Measurements from ENCODE around the gene OGA.

GRCh38 chr10:101845893-101846292 lies 27.6 kb upstream of the OGA start:
- no peak for TF ChIP-seq GATA2 (IDR thresholded peaks at IDR 0.05; ENCODE audit: low read depth, low read length)
- no peak for TF ChIP-seq GATA3 (IDR thresholded peaks at IDR 0.05; ENCODE audit: low read depth, low read length)

Measured in SH-SY5Y (cell line).